Measurements from ENCODE around the gene SLC35F1.

The SLC35F1 gene

GRCh38 chr6:118277631-118278030 is 370.6 kb downstream of the SLC35F1 start:
- no peak for DNase-seq (ENCODE audit: low read depth in 2 of 2)

- no peak for DNase-seq (ENCODE audit: low read depth in 2 of 2)
These were observed 373.1 kb downstream of the SLC35F1 start for GRCh38 chr6:118280210-118280609.

GRCh38 chr6:118281291-118281690 is 374.2 kb downstream of the SLC35F1 start:
- no peak for DNase-seq (ENCODE audit: low read depth in 2 of 2)

- peak; percentile 1 to 14 for DNase-seq (ENCODE audit: low read depth in 2 of 2)
These were observed 376.7 kb downstream of the SLC35F1 start for GRCh38 chr6:118283766-118284165.

GRCh38 chr6:118284736-118285360 is 377.8 kb downstream of the SLC35F1 start:
- DNase-seq (ENCODE audit: low read depth in 2 of 2) = no peak

GRCh38 chr6:118285791-118286190 is 378.7 kb downstream of the SLC35F1 start:
- DNase-seq (ENCODE audit: low read depth in 2 of 2) = no peak

- no peak for DNase-seq (ENCODE audit: low read depth in 2 of 2)
These were observed 381.5 kb downstream of the SLC35F1 start for GRCh38 chr6:118288355-118289124.

- no peak for DNase-seq (ENCODE audit: low read depth in 2 of 2)
These were observed 385.5 kb downstream of the SLC35F1 start for GRCh38 chr6:118292558-118292957.

- DNase-seq (ENCODE audit: low read depth in 2 of 2) = no peak
These were observed 387.8 kb downstream of the SLC35F1 start for GRCh38 chr6:118294906-118295305.

GRCh38 chr6:118295336-118295735 is 388.3 kb downstream of the SLC35F1 start:
- no peak for DNase-seq (ENCODE audit: low read depth in 2 of 2)

GRCh38 chr6:118296129-118296901 is 389.3 kb downstream of the SLC35F1 start:
- no peak for DNase-seq (ENCODE audit: low read depth in 2 of 2)

- DNase-seq (ENCODE audit: low read depth in 2 of 2) = no peak
These were observed 390.8 kb downstream of the SLC35F1 start for GRCh38 chr6:118297821-118298220.

- no peak for DNase-seq (ENCODE audit: low read depth in 2 of 2)
These were observed 391.7 kb downstream of the SLC35F1 start for GRCh38 chr6:118298476-118299427.

GRCh38 chr6:118299457-118299856 is 392.4 kb downstream of the SLC35F1 start:
- DNase-seq (ENCODE audit: low read depth in 2 of 2) = no peak

- DNase-seq (ENCODE audit: low read depth in 2 of 2) = no peak
These were observed 397.3 kb downstream of the SLC35F1 start for GRCh38 chr6:118304321-118304720.

GRCh38 chr6:118305081-118305480 is 398.0 kb downstream of the SLC35F1 start:
- DNase-seq (ENCODE audit: low read depth in 2 of 2) = no peak

- no peak for DNase-seq (ENCODE audit: low read depth in 2 of 2)
These were observed 399.6 kb downstream of the SLC35F1 start for GRCh38 chr6:118306392-118307238.

GRCh38 chr6:118307581-118307980 is 400.5 kb downstream of the SLC35F1 start:
- no peak for DNase-seq (ENCODE audit: low read depth in 2 of 2)

GRCh38 chr6:118309337-118310093 is 402.5 kb downstream of the SLC35F1 start:
- DNase-seq (ENCODE audit: low read depth in 2 of 2) = no peak

- DNase-seq (ENCODE audit: low read depth in 2 of 2) = no peak
These were observed 406.1 kb downstream of the SLC35F1 start for GRCh38 chr6:118313208-118313607.

All from stimulated activated CD4-positive, alpha-beta T cell treated with anti-CD3 and anti-CD28 coated beads, Interleukin-15, amount 100 ng/mL, for 48 hours (primary cell).